Measurements from ENCODE around the gene TBC1D4.

DNA sequence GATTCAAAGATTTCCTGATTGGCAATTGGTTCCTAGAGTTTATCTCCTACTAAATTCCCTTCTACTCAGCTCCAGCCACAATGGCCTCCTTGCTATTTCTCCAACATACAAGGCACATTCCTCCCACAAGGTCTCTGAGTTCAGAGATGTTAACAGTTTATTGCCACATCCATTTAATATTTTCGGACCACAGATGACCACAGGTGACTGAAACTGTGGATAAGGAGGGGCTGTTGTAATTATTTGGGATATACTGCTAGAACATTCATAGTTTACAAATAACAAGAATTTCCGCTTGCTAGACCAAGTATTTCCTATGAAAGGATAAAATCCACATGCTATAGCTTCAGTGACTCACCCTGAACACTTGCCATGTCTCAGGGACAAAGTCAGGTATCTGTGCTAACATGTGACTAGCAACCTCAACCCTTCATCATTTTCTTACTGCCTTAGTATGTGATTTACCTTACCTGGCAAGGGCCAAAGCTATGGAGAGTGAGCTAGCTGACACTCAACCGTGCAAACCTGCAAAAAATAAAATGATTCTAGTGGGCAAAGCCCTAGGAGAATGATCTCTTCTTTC is 117.7 kb downstream of the TBC1D4 start:
- TF ChIP-seq POLR2AphosphoS5 (IDR thresholded peaks at IDR 0.05; ENCODE audit: low read length) (no peak), HDAC6 (IDR thresholded peaks at IDR 0.05; ENCODE audit: unreplicated experiment) (no peak), ASH2L (IDR thresholded peaks at IDR 0.05; ENCODE audit: borderline replicate concordance, low read depth) (no peak), FOS (IDR thresholded peaks at IDR 0.05; ENCODE audit: borderline replicate concordance, extremely low read depth, insufficient read length) (no peak), TBL1XR1 (IDR thresholded peaks at IDR 0.05; ENCODE audit: low read depth, low read length) (no peak), TAF1 (IDR thresholded peaks at IDR 0.05; ENCODE audit: borderline replicate concordance, low read depth, low read length) (no peak), NFXL1 (IDR thresholded peaks at IDR 0.05; ENCODE audit: borderline replicate concordance) (no peak), SP1 (IDR thresholded peaks at IDR 0.05; ENCODE audit: low read depth, low read length) (no peak), JUND (IDR thresholded peaks at IDR 0.05; ENCODE audit: low read depth, low read length) (no peak), EZH2 (IDR thresholded peaks at IDR 0.05; ENCODE audit: borderline replicate concordance, control insufficient read depth, low read depth, low read length) (no peak)
- TF ChIP-seq, protein P1, sequence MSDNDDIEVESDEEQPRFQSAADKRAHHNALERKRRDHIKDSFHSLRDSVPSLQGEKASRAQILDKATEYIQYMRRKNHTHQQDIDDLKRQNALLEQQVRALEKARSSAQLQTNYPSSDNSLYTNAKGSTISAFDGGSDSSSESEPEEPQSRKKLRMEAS (IDR thresholded peaks at IDR 0.05; ENCODE audit: low read depth, low read length) = no peak
- TF ChIP-seq, protein P2, sequence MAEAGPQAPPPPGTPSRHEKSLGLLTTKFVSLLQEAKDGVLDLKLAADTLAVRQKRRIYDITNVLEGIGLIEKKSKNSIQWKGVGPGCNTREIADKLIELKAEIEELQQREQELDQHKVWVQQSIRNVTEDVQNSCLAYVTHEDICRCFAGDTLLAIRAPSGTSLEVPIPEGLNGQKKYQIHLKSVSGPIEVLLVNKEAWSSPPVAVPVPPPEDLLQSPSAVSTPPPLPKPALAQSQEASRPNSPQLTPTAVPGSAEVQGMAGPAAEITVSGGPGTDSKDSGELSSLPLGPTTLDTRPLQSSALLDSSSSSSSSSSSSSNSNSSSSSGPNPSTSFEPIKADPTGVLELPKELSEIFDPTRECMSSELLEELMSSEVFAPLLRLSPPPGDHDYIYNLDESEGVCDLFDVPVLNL (IDR thresholded peaks at IDR 0.05; ENCODE audit: low read depth, low read length) = no peak
- TF ChIP-seq, protein P3, sequence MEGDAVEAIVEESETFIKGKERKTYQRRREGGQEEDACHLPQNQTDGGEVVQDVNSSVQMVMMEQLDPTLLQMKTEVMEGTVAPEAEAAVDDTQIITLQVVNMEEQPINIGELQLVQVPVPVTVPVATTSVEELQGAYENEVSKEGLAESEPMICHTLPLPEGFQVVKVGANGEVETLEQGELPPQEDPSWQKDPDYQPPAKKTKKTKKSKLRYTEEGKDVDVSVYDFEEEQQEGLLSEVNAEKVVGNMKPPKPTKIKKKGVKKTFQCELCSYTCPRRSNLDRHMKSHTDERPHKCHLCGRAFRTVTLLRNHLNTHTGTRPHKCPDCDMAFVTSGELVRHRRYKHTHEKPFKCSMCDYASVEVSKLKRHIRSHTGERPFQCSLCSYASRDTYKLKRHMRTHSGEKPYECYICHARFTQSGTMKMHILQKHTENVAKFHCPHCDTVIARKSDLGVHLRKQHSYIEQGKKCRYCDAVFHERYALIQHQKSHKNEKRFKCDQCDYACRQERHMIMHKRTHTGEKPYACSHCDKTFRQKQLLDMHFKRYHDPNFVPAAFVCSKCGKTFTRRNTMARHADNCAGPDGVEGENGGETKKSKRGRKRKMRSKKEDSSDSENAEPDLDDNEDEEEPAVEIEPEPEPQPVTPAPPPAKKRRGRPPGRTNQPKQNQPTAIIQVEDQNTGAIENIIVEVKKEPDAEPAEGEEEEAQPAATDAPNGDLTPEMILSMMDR (IDR thresholded peaks at IDR 0.05 in 2 of 3, conservative IDR thresholded peaks at IDR 0.05 in 1 of 3; ENCODE audit: control insufficient read depth in 2 of 3, extremely low read depth in 1 of 3, insufficient read depth in 1 of 3, low read depth in 3 of 3, low read length in 3 of 3) = no peak

All from GM12878 (cell line).